GM19193 (cell line): ENCODE measurements around the gene STAT2.

ENCODE experiments used
- POLR2A ChIP-seq: IDR thresholded peaks from 4 replicates; pipeline ENCODE4 v1.6.1; 2011; ENCODE audit not compliant: insufficient read depth, insufficient read length; ENCODE audit errors: extremely low read depth

The STAT2 gene

DNA sequence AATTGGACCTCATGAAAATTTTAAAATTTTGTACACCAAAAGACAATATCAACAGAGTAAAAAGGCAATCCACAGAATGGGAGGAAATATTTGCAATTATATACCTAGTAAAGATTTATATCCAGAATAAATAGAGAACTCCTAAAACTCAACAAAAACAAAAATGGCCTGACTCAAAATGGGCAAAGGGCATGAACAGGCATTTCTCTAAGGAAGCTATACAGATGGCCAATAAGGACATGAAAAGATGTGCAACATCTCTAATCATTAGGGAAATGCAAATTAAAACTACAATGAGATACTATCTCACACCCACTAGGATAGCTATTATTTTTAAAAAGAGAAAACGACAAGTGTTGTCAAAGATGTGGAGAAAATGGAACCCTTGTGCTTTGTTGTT is 13.6 kb upstream of the STAT2 start:
- TF ChIP-seq POLR2A = no peak

DNA sequence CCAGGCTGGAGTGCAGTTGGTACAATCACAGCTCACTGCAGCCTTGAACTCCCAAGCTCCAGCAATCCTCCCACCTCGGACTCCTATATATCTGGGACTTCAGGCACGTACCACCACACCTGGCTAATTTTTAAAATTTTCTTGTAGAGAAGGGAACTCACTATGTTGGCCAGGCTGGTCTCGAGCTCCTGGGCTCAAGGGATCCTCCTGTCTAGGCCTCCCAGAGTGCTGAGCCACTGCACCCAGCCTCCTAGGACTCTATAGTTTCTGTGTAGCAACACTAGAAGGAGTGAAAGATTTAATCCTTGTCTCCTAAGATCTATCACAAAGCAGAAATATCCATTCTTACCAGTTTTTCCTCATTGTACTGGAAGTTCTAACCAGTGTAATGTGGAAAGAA is 7.0 kb upstream of the STAT2 start:
- TF ChIP-seq POLR2A = no peak

DNA sequence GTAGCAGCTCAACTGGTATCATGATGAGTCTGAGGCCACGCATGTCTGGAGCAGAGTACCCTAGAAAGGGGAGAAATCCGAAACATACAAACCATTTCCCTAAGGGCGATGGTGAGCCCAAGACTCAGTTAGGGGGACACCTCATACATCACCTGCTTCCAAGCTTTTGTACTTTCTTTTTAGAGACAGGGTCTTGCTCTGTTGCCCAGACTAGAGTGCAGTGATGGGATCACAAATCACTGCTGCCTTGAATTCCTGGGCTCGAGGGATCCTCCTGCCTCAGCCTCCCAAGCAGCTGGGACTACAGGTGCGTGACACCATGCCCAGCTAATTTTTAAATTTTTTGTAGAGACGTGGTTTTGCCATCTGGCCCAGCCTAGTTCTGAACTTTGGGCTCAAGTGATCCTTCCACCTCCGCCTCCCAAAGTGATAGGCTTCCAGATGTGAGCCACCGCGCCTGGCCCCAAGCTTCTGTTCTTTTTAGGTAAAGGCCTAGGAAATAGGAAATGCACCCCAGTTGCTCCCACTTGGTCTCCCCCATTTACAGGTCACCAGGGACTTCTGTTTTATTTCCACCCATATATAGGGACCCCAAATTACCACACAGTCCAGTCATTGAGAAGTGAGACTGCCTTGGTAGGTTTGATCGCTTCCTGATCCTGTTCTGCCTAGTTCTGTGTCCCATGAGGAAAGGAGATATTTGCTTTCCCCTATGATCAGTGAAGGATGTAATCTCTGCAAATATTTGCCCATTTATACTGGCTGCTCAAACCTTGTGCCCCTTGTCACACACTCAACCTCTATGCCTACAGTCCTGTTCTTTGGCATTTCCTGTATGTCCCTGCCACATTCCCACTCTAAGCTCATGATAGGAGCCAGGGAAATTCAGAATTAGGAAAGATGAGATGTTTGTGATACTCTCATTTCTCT is 2.5 kb upstream of the STAT2 start, which contains the start of gene APOF:
TSS of gene APOF (minus strand) at position 728 of the 930 bp plus-strand sequence. CDS start at position 616, 112 bp downstream.
- TF ChIP-seq POLR2A = no peak

DNA sequence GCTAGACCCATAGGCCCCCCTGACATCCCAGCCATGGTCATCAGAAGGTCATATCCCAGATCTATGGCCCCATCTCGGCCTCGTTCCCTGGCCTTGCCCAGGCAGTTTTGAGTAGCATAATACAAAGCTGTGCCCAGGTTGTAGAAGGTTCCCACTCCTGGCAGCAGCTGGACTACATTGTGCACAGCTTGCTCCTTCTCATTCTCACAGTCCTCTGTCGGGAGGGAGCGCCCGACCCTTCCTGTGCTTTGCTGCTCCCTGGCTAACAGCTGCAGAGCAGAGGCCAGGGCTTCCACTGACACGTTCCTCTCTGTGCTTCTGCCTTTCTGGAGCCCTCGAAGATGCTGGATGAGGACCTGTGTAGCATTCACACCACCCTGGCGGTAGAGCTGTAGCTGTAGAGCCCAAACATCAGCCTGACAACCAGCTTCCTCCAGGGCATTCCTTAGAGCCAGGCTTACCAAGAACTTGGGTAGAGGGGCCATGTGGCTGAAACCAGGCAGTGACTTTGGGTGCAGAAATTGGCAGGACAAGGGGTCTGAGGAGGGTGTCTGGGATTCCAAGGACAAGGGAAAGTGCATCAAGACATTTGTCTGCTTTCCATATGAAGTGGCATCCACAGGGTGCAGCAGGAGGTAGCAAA is 1.7 kb upstream of the STAT2 start:
- no peak for TF ChIP-seq POLR2A

DNA sequence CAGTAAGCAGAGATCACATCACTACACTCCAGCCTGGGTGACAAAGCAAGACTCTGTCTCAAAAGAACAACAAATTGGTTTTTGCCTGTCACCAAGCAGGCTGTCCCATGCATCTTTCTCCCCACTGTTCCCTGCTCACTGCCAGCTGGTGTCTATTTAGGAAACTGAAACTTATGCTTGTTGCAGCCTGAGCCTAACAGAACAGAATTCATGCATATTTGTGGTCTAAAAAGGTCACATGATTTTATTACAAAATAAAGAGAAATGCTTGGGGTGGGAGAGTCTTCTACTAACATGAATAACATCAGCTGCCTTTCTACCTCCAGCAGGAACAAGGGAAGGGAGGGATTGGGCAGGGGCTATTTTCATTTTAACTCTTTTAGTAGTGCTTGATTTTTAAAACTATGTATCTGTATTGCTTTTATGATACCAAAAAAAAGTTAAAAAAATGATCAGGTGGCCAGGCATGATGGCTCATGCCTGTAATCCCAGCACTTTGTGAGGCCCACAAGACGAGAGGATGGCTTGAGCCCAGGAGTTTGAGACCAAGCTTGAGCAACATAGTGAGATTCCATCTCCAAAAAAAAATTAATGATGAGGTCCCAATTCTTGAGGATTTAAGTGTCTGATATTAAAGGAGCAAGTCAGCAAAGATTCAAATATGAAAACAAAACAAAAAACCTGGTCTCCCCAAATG is 923 bp downstream of the STAT2 start:
- no peak for TF ChIP-seq POLR2A

DNA sequence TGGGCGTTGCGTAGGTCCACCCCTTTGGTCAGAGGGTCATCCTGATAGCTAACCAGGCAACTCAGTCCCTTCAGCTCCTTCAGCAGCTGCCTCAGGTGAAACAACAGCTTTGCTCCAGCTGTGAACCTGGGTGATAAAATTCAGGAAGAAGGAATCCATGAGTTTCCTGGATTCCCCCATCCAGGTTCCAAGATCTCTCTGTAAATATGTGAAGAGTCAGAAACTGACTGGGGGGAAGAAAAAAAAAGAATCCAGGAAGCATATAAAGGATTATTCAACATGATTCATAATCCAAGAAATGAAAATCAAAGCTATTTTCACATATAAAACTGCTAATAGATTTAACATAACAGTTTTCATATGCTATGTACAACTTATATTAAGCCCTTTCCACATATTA is 8.6 kb downstream of the STAT2 start:
- no peak for TF ChIP-seq POLR2A

DNA sequence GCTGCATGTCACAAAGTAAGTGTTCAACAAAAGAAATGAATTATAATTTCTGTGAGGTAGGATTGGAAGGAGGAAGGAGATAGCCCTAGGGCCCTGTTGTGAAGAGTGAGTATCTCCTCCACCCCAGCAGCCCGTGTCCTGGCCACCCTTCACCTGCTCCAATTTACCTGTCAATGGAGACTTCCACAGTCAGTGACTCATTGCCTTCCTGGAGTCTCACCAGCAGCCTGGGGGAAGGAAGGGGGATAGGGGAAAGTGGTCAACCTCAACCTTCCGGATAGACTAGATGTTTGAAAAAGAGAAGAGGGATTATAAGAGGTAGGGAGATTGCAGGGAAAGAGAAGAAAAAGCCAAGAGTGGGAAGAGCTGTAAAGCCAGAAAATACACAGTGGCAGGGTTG is 9.2 kb downstream of the STAT2 start:
- no peak for TF ChIP-seq POLR2A

DNA sequence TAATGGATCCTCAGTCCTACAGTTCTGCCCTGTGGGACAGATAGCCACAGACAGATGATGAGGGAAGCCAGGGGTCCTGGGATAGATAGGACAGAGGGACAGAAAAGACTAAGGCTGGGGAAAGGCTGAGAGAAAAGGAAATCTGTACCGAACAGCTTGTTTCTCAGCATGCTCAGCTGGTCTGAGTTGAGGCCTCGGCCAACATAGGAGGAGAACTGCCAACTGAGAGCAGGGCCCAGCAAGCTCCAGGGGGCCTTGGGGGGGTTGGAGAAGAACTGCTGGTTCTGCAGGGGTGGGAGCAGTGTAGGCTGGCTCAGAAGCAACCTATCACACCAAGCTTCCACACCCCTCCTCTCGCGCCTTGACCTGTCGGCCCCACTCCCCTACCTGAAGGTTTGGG is 11.1 kb downstream of the STAT2 start:
- TF ChIP-seq POLR2A = peak; percentile 15

DNA sequence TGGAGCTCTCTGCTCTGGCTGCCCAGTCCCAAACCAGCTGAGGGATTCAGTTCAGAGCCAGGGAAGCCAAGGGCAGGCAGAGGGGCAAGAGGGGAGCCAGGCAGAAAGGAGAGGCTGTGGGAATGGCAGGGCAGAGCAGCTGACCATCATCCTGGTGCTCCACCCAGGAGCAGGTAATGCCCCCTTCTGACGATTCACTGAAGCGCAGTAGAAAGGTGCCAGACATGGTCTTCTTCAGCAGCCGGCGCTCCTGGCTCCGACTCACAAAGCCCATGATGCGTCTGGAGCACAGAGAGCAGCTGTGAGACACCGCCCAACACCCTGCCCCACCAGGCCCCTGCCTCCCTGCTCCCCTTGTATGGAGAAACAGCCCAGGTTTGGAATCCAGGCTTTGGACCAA is 13.2 kb downstream of the STAT2 start:
- TF ChIP-seq POLR2A = no peak

DNA sequence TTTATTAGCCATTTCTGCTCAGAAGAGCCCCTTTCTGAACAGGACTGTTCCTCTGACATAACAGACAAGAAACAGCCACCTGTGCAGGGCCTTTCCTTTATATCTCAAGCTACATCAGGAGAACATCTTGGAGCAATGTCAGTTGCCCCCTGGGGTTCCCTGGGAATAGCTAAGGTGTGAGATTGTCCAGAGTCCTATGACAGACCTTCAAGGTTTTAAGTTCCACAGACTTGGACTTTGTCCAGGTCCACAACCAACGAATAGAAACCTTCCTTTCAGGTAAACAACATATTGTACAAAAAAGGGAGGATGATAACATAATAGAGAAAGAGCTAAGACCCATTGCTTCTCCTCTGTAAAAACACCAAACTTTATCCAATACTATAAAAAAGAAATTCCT is 18.3 kb downstream of the STAT2 start:
- TF ChIP-seq POLR2A = no peak

DNA sequence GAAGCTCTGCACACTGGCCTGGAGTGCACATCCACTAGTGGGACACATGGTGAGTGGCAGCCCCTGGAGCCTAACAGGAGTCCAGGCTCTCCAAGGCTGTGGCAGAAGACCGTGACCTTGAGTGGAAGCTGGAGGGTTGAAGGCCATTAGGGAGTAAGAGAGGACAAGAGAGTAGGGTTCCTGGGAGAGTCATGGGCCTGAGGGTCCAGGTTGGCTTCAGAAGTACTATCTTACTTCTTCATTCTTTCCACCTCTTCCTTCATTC is 20.8 kb downstream of the STAT2 start:
- no peak for TF ChIP-seq POLR2A

DNA sequence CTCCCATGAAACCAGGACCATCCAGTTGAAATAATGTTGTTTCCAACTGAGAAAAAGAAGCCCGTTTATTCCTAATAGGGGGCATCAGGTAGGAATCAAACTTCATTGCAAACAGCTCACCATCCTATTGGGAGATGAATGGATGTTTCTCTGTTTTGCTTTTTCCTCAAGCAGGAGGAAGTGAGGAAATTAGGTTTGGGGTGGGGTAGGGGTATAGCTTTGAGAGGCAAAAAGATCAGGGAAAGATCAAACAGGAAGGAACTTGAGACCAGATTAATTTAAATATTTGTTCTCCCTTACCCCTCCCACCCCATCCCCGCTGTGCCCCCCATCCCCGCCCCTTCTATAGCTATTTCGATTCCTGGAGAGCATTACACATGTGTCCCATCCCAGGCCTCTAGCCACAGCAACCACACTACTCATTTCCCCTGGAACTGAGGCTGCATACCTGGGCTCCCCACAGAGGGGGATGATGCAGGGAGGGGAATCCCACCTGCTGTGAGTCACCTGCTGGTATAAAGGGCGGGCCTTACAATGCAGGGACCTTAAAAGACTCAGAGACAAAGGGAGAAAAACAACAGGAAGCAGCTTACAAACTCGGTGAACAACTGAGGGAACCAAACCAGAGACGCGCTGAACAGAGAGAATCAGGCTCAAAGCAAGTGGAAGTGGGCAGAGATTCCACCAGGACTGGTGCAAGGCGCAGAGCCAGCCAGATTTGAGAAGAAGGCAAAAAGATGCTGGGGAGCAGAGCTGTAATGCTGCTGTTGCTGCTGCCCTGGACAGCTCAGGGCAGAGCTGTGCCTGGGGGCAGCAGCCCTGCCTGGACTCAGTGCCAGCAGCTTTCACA is 21.4 kb downstream of the STAT2 start, which contains the start of gene IL23A:
TSS of gene IL23A (plus strand) at position 577 of the 850 bp plus-strand sequence. CDS start at position 738, 161 bp downstream.
- TF ChIP-seq POLR2A = peak; percentile 48

DNA sequence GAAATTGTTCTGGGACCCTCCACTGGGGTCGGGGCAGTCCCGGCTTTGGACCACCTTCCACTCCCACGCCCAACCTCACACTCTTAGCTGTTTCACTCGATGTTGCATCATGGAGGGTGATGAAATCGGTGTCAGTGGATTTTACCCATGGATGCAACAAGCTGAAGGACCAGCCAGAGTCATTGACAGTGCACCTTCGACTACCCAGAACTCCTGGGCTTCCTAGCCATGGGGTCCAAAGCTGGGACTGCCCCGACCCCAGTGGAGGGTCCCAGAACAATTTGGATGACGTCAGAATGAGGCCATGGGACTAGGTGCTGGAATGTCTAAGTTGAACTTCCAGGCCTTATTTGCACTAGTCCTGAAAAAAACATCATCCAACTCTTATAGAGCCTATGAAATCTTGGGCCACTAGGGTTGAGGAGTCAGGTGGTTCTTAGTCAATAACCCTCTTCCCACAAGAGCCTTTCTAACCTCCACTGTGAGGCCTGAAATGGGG is 22.1 kb downstream of the STAT2 start:
- no peak for TF ChIP-seq POLR2A

DNA sequence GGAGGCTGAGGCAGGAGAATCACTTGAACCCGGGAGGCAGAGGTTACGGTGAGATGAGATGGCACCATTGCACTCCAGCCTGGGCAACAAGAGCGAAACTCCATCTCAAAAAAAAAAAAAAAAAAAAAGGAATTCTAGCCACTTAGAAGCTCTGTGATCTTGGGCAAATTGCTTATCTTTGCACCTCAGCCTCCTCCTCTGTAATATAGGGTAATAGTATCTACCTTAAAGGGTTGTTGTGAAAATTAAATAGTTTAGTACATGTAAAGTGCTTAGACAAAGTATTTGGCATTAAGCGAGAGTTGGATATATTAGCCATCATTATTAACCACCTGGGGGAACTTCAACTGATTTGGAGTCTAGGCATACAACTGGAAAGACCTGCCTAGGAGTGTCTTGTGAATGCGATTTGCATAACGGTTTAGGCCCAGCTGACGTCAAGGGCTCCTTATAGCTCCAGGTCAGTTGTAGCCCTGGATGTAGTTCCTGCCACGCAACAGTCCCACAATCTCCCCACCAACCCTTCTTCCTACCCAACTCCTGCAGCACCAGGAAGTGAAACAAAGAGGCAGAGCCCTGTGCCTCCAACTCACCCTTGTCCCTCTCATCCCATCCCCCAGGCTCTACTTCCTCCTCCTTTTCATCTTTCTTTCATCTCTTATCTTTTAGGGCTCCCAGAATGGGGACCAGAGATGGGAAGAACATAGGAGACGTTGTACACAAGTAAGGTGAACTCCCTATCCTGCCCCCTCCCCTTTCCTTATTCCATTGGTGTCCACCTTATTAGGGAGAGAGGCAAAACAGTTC is 23.3 kb downstream of the STAT2 start:
- TF ChIP-seq POLR2A = peak; percentile 51
